Activated T-cell treated with anti-CD3 and anti-CD28 coated beads, Interleukin-2, amount 50 U/mL, for 72 hours (primary cell): ENCODE measurements around the gene FAM20C. TPM values are rescaled to one million over a fixed set of nuclear protein-coding genes. Genes with fewer than 3 reads are reported as not detected.

ENCODE experiments used
- ATAC-seq, 2 donors: fragments of 150-1000 bp; cut with Tn5 transposase; replicated peaks in 1 of 2; 2 replicates each; pipeline ENCODE4 v1.10.0; 2021; ENCODE audit warnings: moderate library complexity in 2 of 2, mild to moderate bottlenecking in 1 of 2
- DNase-seq, 2 donors: peaks; one replicate each; pipeline ENCODE4 v3.0.0; 2021 to 2022; ENCODE audit warnings: mixed read lengths in 1 of 2
- H3K27ac Mint-ChIP-seq: one replicate; pipeline ENCODE4 v1.8.0; 2022; ENCODE audit warnings: mild to moderate bottlenecking, moderate library complexity, mixed read lengths
- H3K27me3 Mint-ChIP-seq: one replicate; pipeline ENCODE4 v1.8.0; 2022; ENCODE audit warnings: low read depth, mixed read lengths
- H3K36me3 Mint-ChIP-seq, 2 donors: one replicate each; pipeline ENCODE4 v1.8.0; 2022; ENCODE audit warnings: mixed read lengths in 2 of 2, mild to moderate bottlenecking in 1 of 2; ENCODE audit not compliant: insufficient read depth in 2 of 2
- H3K4me1 Mint-ChIP-seq: one replicate; pipeline ENCODE4 v1.8.0; 2022; ENCODE audit warnings: low read depth, mixed read lengths
- H3K4me3 Mint-ChIP-seq, 2 donors: one replicate each; pipeline ENCODE4 v1.8.0; 2022; ENCODE audit warnings: mild to moderate bottlenecking in 2 of 2, mixed read lengths in 2 of 2, moderate library complexity in 2 of 2
- H3K9me3 Mint-ChIP-seq, 2 donors: one replicate each; pipeline ENCODE4 v1.8.0; 2022; ENCODE audit warnings: mixed read lengths in 2 of 2
- total RNA-seq, 2 donors: library from RNA; stranded (reverse); gene quantifications; one replicate each; pipeline ENCODE4 v1.2.3, GENCODE V29; 2022

FAM20C gene
- total RNA-seq, 2 donors from 2014 or later: 0.12 TPM; not detected in 1

GRCh38 chr7:163971-164881 lies 28.1 kb upstream of the FAM20C start:
- Mint-ChIP-seq H3K4me3 (no peak overlapping the region), H3K9me3 (no peaks in the 10 kb centered on the region), H3K27me3 (peaks cover 16% of the 10 kb centered on the region), H3K4me1 (no peaks in the 10 kb centered on the region), H3K36me3 (no peaks in the 10 kb centered on the region), H3K27ac (no peak overlapping the region)
- no peak for DNase-seq
- ATAC-seq: no peak

- DNase-seq (no peak), ATAC-seq (no peak)
- peaks cover 16% of the 10 kb centered on the region for H3K27me3 Mint-ChIP-seq
- H3K27ac Mint-ChIP-seq: no peak overlapping the region
- no peaks in the 10 kb centered on the region for H3K36me3 Mint-ChIP-seq
- H3K9me3 Mint-ChIP-seq: no peaks in the 10 kb centered on the region
- no peak overlapping the region for H3K4me3 Mint-ChIP-seq
- H3K4me1 Mint-ChIP-seq: no peaks in the 10 kb centered on the region
These were observed 27.3 kb upstream of the FAM20C start for GRCh38 chr7:164882-165660.

DNA sequence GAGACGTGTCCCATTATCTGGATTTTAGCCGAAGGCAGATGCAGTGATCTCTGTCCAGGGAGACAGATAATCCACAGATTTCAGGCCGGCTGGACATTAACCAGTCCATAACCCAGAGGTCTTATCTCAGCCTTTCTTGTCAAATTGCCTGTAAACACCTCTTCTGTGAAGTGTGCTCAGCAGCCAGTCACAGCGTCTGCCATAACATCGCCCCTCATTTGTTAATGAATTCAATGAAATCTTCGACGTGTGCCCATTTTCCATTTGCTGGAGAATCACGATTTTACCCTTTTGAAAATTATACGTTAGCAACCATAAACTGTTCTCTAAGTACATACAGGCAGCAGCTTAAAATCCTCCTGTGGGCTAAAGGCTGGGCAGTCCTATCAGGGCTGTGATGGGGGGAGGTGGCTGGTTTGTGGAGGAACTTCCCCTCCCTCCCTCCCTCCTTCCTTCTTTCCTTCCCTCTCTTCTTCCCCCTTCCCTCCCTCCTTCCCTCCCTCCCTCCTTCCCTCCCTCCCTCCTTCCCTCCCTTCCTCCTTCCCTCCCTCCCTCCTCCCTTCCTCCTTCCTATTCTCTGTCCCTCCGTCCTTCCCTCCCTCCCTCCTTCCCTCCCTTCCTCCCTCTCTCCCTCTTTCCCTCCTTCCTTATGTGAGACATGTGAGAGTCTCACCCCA lies 26.6 kb upstream of the FAM20C start:
- no peak overlapping the region for H3K27ac Mint-ChIP-seq

DNA sequence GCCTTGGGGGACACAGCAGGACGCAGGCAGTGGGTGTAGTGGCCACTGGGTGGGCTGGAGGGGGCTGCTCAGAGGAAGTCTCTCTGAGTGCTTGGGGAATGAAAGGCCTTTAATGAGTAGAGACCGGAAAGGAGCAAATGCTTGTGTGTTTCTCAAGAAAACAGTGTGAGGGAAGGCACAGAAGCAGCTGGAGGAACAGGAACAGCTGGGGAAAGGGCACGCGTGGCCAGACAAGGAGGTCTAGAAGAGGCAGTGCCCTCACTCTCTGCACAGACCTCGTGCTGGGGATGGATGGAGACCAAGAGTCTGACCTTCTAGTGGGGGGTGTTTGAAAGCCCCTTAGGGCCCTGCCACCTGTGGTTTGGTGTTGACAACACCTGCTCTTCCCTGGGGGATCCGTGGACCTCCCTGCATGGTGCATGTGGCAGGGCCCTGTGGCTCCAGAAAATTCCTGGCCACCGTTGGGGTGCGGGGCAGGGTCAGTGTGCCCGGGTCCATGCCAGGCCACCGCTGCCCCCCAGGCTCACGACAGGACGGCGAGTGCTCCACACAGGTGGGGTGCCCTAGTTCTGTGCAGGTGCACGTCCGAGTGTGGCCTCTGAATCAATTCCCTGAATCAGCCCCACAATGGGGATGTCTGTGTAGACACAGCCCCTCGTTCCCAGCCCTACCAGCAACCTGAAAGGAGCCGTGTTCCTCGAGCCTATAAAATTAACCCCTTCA lies 25.9 kb upstream of the FAM20C start:
- no peaks in the 10 kb centered on the region for H3K36me3 Mint-ChIP-seq
- no peak overlapping the region for H3K27ac Mint-ChIP-seq
- ATAC-seq: no peak
- no peaks in the 10 kb centered on the region for H3K9me3 Mint-ChIP-seq
- H3K4me3 Mint-ChIP-seq: no peak overlapping the region
- peaks cover 16% of the 10 kb centered on the region for H3K27me3 Mint-ChIP-seq
- H3K4me1 Mint-ChIP-seq: no peaks in the 10 kb centered on the region
- no peak for DNase-seq

More for the DNA sequence above, 26.6 kb upstream of the FAM20C start:
- Mint-ChIP-seq H3K27me3 (peaks cover 16% of the 10 kb centered on the region), H3K9me3 (no peaks in the 10 kb centered on the region), H3K4me3 (no peak overlapping the region), H3K4me1 (no peaks in the 10 kb centered on the region), H3K36me3 (no peaks in the 10 kb centered on the region)
- no peak for ATAC-seq
- no peak for DNase-seq

DNA sequence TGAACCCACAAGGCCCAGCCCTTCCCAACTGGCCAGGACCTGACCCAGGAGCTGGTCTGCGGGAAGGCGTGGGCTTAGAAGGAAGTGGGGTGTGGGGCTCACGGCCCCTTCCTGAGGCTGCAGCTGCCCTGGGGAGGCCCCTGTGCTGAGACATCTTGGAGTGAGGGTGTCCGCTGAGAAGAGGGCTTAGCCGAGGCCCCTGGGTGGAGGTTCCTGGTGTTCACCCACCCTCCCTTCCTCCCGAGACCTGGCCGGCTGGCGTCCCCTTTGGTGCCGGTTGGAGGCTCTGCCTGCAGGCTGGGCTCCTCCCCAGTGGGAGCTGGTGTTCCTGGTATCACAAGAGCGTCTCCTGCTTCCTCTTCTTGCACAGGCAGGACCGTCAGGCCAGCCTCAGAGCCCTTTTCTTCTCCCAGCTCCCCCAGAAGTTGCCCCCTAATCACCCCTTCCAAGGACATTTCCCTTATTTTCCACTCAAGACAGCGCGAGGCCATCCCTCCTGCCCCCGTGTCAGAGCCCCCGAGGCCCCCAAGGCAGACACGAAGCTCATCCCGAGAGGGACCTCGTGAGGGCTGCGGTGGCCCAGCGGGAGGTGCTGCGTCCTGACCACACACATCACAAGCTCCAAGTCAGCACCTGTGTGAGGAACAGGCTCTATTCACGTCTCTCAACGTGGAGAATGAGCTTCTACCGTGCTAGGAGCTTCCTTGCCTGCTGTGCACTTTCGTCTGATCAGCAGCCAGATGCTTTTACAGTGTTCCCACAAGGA lies 25.1 kb upstream of the FAM20C start:
- no peaks in the 10 kb centered on the region for H3K36me3 Mint-ChIP-seq
- no peak overlapping the region for H3K4me3 Mint-ChIP-seq
- no peak for DNase-seq
- H3K27me3 Mint-ChIP-seq: peaks cover 16% of the 10 kb centered on the region
- no peaks in the 10 kb centered on the region for H3K9me3 Mint-ChIP-seq
- no peak overlapping the region for H3K27ac Mint-ChIP-seq
- no peak for ATAC-seq
- no peaks in the 10 kb centered on the region for H3K4me1 Mint-ChIP-seq

DNA sequence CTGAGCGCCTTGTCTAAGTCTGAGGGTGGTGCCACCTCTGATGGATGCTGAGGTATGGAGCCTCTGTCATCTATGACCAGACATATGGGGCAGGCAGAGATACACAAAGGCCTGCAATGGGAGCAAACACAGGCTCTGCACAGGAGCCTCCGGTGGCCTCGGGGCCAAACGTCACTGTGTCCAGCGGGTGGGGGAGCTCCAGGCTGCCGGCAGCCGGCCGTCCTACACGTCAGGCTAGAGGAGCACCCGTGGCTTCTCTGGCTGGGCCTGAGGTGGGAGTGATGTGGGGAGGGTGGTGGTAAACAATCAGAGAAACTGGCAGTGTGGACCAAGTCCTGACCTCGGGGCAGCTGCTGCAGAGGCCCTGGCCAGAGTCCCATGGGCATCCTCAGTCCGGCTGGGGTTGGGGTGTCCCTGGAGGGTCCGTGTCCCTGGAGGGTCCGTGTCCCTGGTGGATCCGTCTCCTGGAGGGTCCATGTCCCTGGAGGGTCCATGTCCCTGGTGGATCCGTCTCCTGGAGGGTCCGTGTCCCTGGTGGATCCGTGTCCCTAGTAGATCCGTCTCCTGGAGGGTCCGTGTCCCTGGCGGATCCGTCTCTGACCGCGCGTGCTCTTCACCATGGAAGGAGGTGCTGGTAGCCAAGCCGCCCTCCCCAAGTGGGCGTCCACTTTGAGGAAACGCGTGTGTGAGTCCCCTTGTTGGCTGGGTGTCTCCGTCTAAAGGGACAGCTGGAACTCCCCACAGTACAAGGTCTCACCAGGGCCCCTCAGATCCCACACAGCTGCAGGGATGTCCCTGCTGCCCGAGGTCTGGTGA lies 24.2 kb upstream of the FAM20C start:
- Mint-ChIP-seq H3K4me3 (no peak overlapping the region), H3K27me3 (peaks cover 14% of the 10 kb centered on the region), H3K4me1 (no peaks in the 10 kb centered on the region), H3K9me3 (no peaks in the 10 kb centered on the region), H3K27ac (no peak overlapping the region), H3K36me3 (no peaks in the 10 kb centered on the region)
- no peak for ATAC-seq
- no peak for DNase-seq

DNA sequence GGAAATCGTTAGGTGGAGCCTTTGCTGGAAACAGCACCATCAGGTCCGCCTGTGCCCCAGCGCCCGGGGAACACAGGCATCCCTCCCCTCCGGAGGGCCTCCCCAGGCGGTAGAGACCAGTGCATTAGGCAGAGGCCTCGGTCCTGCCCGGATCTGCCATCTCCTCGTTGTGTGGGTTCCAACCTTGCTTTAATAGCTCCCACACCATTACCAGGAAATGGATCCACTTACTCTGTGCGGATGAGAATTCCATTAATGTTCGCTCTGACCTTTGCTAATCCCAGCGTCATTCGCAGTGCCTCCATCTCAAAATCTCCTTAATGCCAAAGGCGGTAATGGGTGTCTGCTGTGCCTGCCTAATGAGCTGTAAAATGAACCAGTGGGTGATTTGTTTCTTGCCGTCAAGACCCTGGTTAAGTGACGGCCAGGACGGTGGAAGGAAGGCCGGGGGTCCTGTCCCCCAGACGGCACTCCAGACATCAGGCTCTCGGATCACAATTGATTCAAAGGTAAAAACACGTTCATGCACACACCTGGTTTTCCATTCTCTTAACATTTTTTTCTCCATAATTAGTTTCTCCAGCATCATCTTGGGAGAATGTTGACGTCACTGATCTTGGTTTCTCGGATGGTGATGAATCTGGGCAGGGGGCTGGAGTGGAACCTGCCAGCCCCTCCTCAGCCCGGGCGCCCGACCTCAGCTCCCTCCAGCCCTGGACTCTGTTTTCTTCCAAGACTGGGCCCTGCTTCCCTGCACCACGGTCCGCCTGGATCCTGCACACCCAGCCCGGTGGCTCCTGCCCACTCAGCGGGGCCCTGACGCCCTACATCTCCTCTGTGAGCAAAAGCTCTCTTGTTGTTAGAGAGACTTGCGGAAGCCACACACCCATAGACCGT lies 22.8 kb upstream of the FAM20C start:
- no peaks in the 10 kb centered on the region for H3K4me1 Mint-ChIP-seq
- H3K36me3 Mint-ChIP-seq: no peaks in the 10 kb centered on the region
- DNase-seq (no peak), ATAC-seq (no peak)
- no peaks in the 10 kb centered on the region for H3K9me3 Mint-ChIP-seq
- no peak overlapping the region for H3K27ac Mint-ChIP-seq
- no peak overlapping the region for H3K4me3 Mint-ChIP-seq
- peaks cover 5% of the 10 kb centered on the region for H3K27me3 Mint-ChIP-seq

GRCh38 chr7:170551-171363 lies 21.6 kb upstream of the FAM20C start:
- ATAC-seq (no peak), DNase-seq (no peak)
- no peak overlapping the region for H3K4me3 Mint-ChIP-seq
- no peaks in the 10 kb centered on the region for H3K4me1 Mint-ChIP-seq
- H3K27ac Mint-ChIP-seq: no peak overlapping the region
- no peaks in the 10 kb centered on the region for H3K36me3 Mint-ChIP-seq
- no peaks in the 10 kb centered on the region for H3K9me3 Mint-ChIP-seq
- peaks cover 5% of the 10 kb centered on the region for H3K27me3 Mint-ChIP-seq

GRCh38 chr7:171364-171904 lies 20.9 kb upstream of the FAM20C start:
- H3K27me3 Mint-ChIP-seq: peaks cover 5% of the 10 kb centered on the region
- H3K4me3 Mint-ChIP-seq: no peak overlapping the region
- DNase-seq (no peak), ATAC-seq (no peak)
- no peaks in the 10 kb centered on the region for H3K9me3 Mint-ChIP-seq
- no peak overlapping the region for H3K27ac Mint-ChIP-seq
- no peaks in the 10 kb centered on the region for H3K4me1 Mint-ChIP-seq
- no peaks in the 10 kb centered on the region for H3K36me3 Mint-ChIP-seq

GRCh38 chr7:171912-172515 lies 20.4 kb upstream of the FAM20C start:
- Mint-ChIP-seq H3K27me3 (peaks cover 5% of the 10 kb centered on the region), H3K4me1 (no peaks in the 10 kb centered on the region), H3K9me3 (no peaks in the 10 kb centered on the region), H3K36me3 (no peaks in the 10 kb centered on the region), H3K27ac (no peak overlapping the region), H3K4me3 (no peak overlapping the region)
- DNase-seq: no peak
- ATAC-seq: no peak
